ENCODE results near the gene POTEI.
"Not testable (repeated sequence)": the region's sequence is repeated elsewhere in the genome, so short reads cannot be mapped to it uniquely, and the experiment has no call there.

The POTEI gene

DNA sequence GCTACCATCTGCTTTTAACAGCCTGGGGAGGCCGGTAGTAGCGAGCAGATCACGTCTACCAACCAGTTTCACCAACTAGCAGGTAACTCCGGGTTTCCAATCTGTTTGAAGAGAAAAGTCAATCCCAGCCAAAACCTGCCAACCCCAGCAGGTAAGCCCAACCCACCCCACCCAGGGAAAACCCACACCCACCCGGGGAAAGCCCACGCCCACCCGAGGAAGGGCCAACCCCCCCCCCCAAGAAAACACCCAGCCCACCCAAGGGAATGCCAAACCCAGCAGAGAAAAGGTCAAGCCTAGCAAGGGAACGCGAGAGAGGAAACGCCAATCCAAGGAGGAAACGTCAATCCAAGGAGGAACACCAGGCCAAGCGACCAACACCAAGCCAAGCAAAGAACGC, at the start of gene POTEI:
TSS of gene POTEI (minus strand) at position 101 of the 400 bp plus-strand sequence. CDS start at position 8, 93 bp downstream.
- DNase-seq = not testable (repeated sequence)

DNA sequence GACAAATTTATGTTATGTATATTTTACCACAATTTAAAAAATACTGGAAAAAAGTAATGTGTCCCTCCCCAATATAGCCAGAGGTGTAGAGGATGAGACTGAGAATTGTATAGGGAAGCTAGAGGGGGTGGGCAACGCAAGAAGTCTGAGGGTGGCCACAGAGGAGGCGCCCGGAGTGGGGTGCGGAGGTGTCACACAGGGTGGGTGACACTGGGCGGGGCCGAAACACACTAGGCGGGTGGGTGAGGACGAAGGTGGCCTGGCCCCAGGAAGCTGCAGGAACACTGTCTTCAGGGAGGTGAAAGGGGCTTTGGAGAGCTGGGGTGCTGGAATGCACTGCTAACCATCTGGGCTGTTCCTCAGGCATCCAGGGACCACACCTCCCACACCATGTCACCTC, 47.3 kb upstream of the POTEI start:
- DNase-seq = not testable (repeated sequence)

DNA sequence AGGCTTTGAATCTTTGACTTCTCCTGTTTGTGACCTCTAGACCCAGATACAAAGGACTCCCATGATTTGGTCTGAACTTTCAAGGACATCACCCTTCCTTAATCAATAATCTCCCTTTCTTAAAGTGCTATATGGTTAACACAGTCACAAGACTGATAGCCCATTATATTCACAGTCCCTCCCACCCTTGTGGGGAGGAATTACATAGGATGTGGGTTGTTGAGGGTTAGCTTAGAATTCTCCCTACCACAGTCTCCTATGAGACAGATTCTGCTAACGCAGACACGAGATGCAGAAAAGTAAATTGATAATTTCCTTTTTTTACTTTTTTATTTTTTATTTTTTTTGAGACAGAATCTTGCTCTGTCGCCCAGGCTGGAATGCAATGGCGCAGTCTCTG, 45.0 kb upstream of the POTEI start:
- not testable (repeated sequence) for DNase-seq

DNA sequence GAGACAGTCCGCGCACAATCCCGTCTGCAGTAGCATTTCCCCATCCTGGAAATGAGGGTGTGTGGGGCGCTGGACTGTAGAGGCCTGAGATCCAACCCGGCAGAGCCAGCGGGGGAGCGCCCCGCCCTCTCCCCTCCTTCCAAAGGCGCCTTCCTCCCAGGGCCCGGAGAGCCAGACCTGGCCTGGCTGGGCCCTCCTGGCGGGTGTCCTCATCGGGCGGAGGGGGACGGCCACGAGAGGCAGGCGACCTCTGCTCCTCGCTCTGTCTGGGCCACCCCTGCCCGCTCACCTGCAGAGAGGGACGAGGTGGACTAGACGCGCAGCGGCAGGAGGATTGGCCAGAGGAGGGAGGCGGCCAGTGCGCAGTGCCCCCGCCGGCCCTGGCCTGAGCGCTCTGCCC, 40.3 kb upstream of the POTEI start:
- DNase-seq = not testable (repeated sequence)

DNA sequence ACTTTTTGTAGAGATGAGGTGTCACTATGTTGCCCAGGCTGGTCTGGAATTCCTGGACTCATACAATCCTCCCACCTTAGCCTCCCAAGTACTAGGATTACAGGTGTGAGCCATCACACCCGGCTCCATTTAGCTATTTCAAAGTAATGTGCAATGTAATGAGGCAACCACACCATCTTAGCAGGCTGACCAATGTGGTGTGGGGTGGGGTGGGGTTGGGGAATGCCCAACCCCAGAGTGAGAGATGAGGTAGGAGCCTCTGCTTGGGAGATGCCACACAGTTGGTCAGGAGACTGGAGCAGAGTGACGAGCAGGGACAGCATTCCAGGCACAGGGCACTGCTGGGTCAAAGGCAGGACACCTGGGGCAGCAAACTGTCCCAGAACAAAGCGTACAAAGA, 39.3 kb upstream of the POTEI start:
- DNase-seq = not testable (repeated sequence)

DNA sequence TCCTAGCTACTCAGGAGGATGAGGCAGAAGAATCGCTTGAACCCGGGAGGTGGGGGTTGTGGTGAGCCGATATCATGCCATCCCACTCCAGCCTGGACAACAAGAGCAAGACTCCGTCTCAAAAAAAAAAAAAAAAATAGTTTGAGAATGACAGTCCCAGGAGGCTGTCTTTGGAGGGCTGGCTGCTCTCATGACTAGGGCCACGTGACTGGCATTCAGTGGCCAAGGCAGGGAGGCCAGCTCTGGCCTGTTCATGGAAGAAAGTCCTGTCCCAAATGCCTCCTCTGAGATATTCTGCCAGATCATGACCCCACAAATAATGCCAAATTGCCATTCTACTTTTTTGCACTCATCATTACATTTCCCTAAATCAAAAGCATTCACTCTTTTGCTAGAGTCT, 35.9 kb upstream of the POTEI start:
- DNase-seq = not testable (repeated sequence)

DNA sequence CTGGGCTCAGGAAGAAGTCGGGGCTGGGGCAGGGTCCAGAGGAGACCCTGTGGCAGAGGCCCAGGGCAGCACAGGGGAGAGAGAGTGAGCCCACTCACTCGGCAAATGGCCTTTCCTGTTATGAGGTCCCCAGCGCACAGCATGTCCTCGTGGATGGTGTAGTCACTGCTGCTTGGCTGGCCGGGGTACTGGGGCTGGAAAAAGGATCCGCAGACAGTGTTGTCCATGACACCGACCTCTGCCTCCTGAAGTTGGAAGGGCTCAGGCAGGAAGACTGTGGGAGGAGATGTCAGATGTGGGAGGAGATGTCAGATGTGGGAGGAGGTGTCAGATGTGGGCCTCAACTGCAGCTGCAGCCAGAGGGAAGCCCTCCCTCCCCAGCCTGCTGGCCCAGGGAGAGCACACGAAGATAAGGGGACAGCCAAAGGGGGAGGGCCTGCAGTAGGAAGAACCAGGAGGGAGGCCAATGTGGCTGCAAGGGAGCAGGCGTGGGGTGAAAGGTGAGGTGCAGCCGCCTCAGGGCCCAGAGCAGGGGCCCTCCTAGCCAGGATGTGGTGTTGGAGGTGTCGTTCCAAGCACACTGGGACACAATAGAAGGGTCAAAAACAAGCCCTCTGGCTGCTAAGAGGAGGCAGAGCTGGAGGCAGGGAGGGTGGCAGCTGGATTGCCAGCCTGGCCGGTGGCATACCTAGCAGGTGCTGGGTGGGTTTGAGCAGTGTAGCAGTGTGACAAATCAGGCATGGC, 34.8 kb upstream of the POTEI start:
- DNase-seq = not testable (repeated sequence)

DNA sequence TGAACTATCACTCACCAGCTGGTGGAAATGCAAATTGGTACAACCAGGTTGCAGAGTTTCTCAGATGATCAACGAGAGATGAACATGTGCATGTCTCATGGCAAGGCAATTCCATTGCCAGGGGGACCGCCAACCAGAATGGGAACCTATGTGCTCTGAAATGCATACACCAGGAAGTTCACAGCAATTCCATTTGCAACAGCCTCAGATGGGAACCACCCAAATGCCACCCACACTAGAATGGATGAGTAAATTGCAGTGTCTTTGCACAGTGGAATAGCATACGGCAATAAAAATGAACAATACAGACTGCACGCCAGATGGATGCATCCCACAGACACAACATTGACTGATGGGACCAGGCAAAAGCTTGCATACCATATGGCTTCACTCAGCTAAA, 33.7 kb upstream of the POTEI start:
- not testable (repeated sequence) for DNase-seq

DNA sequence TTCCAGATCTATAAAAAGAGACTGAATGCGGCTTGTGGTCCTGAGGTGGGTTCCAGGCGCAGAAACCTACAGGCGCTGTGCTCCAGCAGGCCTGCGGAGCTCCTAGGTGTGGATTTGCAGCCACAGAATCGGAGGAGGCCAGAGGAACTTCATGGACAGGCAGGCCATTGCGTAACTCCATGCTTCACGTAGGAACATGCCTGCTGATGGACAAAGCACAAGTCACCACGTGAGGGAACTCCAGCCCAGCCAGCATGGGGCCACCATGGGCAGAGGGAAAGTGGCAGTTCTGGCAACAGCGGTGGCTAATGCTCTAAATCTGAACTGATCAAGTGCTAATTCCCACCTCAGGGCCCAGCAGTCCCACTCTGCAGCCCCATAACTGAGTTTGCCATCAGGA, 29.1 kb upstream of the POTEI start:
- DNase-seq = not testable (repeated sequence)

DNA sequence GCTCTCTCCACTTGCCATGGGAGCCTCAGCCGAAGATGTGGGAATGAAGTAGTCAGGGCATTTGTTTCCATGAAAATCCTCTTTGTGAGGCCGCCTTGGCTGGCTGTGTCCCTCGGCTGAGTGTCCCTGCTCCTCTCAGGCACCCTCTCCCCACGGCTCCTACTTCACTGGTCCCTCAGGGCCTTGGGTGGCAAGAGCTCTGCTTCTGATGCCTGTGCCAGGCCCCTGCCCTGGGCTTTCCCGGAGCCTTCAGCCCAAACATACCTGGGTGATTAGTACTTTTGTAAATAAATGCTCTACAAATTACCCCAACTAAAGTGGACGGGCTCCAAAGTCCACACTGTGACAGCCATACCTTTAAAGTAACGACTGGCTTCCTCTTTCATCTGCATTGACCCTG, 27.5 kb upstream of the POTEI start:
- not testable (repeated sequence) for DNase-seq

DNA sequence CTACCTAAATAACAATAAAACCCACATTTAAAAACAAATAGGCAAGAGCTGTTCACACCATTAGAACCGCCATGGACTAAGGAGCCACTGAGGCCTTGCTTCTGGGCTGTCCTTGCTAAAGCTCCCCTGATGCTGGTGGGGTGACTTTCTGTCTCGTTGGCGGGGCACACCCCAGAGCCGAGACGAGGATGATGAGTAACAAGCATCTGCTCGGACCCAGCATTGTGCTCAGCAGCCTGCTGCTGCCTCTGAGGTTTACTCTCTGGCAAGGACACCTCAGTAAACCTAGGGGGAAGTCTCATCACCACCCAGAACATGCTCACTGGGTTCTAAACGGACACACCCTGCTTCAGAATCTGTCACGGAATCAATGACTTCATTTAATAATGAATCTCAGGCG, 22.5 kb upstream of the POTEI start:
- not testable (repeated sequence) for DNase-seq

DNA sequence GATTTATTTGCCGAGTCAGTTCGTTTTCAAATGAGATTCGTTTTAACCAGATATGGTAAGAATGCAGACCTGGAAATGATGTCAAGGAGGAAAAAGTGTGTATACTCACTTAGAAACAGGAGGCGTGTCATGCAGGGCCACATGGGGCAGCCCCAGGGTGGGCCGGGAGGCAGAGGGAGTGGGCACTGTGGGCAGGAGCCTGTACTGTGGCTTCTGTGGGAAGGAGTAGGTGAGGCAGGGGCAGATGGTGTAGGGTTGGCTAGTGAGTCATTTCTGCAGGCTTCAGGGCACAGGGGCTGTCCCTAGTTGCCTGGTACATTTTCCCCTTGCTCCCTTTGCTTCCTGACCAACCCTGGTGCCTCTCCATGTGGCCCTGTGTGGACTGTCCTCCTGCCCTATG, 22.1 kb upstream of the POTEI start:
- not testable (repeated sequence) for DNase-seq

DNA sequence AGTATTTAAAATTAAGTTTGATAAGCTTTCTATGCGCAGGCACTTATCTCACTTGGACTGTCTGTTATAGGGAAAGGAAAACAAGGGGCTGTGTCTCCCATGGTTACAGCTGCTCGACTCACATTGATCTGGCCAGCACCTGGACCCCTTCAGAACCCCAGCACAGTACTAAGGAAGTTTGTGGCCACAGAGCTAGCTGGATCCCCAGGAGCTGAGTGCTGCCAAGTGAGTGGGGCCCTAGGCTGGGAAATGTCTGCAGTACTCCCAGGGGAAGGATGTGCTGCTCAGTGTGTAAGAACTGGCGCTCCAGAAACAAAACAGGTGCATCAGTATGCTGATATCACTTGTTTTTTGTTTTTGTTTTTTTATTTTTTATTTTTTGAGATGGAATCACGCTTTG, 21.1 kb upstream of the POTEI start:
- DNase-seq = not testable (repeated sequence)

DNA sequence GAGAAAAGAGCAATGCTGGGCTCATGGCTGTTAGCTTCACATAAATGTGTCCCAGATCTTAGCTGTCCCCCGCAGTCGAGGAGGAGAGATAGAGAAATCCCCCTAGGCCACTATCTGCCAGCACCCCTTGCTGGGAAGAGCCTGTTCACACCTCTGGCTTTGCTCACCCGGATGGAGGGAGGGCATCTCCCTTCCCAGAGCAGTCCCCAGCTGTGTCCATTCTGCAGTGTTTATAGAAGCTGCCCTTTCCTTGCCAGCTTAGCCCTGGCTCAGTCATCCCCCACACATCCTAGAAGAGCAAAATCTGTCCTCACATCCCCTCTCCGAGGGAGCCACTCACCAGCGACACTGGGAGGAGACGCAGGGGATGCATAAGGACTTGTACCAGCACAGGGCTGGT, 20.4 kb upstream of the POTEI start:
- DNase-seq = not testable (repeated sequence)

DNA sequence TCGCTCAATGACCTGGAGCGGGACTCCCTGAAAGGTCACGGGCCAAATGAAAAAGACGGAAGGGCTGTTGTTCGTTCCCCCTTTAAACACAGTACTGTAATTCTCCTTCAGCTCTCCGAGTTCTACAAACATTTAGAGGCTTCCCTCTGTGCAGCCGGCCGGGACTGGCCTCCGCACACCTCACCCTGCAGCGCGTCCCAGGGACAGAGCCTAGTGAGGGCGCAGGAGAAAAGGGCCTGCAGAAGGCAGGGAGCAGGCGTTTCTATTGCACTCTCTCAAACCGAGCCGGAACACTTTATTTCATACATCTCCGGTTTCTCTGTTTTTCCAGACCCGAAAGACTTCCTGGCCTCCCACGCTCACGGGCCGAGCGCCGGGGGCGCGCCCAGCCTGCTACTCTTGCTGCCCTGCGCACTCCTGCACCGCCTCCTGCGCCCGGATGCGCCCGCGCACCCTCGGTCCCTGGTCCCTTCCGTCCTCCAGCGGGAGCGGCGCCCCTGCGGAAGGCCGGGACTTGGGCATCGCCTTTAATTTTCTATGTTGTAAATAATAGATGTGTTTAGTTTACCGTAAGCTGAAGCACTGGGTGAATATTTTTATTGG, 18.3 kb upstream of the POTEI start:
- not testable (repeated sequence) for DNase-seq

DNA sequence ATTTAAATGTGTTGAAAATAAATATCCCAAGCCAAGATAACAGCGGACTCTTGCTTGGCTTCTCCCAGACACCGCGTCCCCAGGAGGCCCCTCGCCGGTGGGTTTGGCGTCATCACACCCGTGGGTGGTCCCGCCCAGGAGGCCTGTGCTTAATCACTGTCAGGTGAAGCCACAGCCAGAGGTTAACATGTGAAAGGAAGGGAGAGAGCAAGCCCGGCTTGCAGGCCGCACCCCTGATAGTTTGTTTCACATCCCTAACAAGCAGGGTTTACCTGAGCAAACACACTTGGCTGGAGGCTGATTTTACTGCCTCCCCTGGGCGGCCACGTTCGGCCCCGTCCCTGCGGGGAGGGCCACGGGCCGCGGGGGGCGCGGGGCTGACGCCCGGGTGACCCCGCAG, 13.3 kb upstream of the POTEI start:
- not testable (repeated sequence) for DNase-seq

DNA sequence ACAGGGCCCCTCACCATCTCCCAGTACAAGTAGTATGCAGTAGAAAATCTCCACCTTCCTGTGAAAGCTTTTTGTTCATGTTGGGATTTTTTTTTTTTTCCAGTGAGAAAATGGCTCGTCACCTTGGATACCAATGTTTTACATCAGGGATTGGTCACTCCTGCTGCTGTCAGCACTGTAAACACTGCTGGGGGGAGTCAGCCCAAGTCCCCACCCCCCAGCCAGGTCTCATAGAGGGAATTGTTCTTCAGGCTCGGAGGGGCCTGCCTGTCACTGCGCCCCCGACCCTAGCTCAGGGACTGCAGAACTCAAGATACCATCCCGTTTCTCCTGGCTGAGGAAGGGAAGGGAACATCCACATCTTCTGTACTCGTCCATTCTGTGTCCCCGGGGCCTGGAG, 11.9 kb upstream of the POTEI start, which contains the start of gene CFC1B:
TSS of gene CFC1B (plus strand) at position 231 of the 400 bp plus-strand sequence. CDS start 263 bp downstream, outside the sequence.
- DNase-seq = not testable (repeated sequence)

DNA sequence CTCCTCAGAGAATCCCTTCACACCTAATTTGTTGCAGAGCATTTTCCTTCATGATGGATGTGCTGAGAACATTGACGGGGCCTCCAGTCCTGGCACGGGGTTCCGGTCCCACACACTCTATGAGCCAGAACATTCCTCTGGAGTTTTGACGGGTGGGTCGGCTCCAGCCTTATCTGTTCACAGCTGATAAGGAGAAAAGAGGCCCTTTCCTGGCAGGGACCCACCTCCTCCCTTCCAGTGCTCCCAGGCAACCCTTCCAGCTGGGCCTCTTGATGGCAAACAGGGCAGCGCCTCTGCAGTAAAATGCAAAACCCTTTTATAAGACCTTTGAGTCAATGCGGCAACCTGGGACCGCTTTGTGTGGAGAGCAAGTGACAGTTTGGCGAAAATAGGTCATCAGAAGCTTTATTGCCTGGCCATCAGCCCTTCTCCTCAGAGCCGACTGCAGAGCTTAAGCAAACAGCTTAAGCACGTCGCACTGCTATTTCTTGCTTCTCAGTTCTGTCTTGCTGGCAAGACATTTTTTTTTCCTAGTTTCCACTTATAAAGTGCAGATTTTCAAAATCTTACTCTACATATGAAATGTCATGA, 9.5 kb upstream of the POTEI start:
- DNase-seq = not testable (repeated sequence)

DNA sequence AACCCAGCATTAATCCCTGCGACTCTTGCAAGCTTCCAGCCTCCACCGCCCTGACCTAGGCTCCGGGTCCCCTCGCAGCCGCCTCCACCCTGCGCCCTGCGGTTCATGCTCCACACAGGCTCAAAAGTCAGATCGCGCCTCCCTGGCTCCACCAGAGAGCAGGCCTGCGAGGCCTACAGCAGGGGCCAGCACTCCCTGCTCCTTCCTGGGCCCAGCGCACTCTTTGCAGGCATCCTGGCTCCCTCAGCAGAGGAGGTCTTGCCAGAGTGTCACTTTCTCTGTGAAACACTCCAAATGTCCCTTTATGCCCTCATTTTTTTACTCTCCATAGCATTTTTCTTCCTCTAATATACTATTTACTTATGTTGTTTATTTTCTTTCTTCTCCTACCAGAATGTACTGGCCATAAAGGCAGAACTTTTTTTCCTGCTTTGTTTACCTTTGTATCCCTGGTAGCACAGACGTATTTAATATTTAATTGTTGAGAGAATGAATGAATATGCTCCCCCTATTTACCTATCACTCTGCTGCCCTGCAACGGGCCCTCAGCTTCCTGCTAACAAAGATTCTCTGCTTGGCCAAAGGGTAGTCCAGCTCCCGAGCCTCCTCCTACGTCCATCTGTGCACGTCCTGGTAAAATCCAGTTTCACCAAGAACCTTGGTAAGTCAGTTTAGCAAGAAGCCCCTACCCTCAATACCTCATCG, 2.8 kb upstream of the POTEI start:
- DNase-seq = not testable (repeated sequence)

DNA sequence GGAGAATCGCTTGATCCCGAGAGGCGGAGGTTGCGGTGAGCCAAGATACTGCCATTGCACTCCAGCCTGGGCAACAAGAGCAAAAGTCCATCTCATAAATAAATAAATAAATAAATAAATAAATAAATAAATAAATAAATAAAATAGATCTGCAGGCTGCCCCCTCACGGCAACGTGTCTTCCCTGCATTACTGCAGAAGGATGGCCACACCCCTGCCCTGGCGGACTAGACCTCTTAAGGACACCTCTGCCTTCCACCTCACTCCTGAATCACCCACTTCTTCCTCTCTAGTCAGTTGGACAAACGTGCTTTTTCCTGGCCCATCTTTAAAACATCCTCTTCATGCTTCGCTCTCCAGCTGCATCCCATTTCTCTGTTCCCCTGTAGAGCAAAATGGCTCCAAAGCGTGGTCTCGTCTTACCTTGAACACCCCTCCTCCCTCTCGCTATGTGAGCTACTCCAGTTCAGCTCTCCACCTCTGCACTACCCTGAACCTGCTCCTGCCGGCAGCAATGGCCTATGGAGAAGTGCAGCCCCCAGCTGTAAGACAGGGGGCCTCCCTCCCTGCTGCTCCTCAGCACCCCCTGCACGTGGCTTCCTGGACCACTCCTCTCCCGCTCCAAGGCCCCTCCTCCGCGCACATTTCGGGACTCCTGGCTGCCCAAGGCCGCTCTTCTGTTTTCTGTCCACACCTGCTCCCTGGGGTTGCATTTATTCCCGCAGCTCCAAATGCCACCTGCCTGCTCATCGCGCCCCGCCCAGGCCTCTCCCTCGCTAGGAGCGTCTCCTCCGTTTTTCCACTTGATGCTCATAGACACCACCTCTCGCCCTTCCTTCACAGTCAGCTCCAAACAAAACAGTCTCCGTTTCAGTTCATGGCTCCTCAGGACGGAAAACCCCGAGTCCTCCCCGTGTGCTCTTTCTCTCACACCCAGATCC, 1.9 kb upstream of the POTEI start:
- not testable (repeated sequence) for DNase-seq

DNA sequence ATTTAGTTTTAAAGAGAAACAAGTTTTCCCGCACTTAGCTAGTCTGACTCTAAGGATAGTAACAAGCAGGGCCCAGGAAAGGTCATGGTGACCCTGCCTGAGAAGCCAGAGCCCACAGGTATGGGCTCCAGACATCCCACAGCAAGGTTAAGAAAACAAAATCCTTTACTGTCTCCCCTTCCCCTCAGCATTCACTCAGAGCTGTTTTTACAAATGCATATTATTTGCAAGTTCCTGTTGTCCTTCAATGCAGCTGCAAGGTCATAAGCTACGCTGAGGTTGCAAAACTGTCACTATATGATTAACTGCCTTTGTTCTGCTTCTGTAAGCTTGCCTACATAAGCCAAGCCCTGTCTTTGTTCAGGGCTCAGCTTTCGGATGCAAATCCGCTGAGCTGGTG, 18.1 kb downstream of the POTEI start:
- not testable (repeated sequence) for DNase-seq

DNA sequence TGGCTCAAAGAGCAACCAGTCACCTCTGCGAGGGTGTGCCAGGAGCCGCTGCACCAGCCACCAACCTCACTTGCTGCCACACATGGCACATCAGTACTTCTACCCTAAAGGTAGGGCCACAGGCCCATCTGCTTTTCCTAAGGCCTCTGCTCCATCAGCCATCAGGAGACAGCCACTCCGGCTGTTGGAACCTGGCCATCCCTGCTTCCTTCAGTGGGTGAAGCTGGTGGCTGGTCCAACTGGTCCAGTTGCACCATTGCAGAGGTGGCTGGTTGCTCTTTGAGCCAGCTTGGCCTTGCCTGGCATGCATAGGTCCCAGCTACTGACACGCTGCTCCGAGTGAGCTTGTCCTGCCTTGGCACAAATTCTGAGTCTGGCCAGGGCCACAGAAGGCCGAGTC, 53.7 kb downstream of the POTEI start:
- DNase-seq = not testable (repeated sequence)

Data from activated effector memory CD4-positive, alpha-beta T cell treated with Interleukin-2 at 50 U/mL for 16 hours (primary cell).